HL-60/S4 treated with retinoic acid at 250 ng/mL for 4 days and 3 days (cell line): Measurements from ENCODE around the gene COX10.
"Not testable (repeated sequence)": the region's sequence is repeated elsewhere in the genome, so short reads cannot be mapped to it uniquely, and the experiment has no call there.

Source experiments
- in situ Hi-C: fragments of 300-500 bp; cut with MboI; formaldehyde crosslinking; loops from 2 replicates; pipeline ENCODE4 v1.7.0; 2022; ENCODE audit warnings: low sequenced_read_pairs

The COX10 gene

DNA sequence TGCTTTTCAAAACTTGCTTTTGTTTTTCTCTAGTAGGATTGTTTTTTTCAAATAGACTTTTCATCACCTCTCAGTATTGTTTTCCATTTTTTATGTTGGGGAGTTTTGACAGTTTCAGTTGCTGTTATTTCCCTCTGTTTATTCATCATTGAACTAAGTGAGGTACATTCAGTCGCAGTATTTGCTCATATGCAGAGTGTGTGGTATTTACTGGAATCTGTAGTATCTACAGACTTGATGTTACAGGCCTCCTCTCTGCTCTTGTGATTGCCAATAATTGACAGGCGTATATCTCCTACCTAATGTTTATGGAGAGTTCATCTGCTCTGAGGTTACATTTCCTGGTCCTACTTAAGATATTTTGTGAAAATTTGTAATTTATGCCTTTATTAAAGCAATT is 49.6 kb downstream of the COX10 start:
- in situ Hi-C loops, result no loop called here

DNA sequence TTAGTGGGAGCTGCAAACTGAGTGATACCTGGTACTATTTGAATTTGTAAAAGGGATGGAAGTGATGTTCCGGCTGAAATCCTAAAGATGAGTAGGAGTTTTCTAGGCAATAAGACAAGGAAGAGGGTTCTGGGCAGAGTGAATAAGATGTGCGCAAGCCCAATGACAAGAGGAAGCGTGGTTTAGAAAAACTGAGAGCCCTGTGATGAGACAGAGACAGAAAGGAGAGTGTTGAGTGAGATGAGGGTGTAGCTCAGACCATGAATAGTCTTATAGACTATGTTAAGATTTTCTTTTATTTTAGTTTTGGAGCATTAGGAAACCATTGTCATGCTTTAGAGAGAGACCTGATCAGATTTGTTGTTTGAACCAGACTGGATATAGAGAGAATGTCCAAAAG is 50.2 kb downstream of the COX10 start:
- in situ Hi-C loops, result no loop called here

DNA sequence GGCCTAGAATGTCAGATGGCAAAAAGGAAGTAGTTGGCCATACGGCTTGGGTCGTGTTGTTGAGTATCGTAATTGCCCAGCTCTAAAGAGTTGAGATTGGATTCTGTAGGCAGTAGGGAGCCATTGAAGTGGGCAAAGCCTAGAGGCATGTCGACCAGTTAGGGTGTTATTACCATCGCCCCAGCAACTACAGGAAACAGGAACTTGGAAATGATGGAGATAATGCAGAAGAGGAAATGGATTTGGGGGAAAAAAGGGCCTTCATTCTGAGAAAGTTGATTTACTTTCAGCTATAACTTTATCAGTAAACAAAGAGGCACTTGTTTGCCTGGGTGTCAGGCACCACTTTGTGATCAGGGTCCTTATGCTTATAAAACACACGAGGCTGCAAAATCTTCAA is 52.6 kb downstream of the COX10 start:
- in situ Hi-C loops, result no loop called here

DNA sequence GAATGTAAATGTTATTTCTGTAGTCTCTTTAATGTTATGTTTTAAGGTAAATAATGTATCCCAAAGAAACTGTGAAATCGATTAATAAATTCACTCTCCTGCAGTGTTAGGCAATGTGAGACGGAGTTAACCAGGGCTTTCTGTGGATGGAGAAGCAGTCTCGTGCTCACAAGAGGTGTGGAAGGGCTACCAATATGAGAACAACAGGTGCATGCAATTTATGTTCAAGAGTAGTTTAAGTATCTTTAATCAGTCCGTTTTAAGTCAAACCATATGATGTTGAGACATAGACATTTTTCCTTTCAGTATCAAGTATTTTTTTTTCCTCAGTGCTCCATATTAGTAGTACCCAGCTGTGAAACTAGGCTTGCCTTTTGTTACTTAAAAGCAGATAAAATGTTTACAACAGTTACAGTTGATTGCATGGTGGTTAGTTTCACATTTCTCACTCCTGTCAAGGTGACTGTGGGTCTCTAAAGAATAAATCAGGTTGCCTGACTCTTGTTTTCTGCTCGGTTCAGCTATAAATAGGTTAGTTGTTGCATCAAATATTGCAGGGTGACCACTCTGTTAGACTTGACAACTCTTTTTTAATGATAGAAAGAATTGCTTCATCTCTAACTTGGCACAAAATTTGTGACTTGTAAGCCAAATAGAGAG is 54.4 kb downstream of the COX10 start:
- in situ Hi-C loops, result no loop called here

DNA sequence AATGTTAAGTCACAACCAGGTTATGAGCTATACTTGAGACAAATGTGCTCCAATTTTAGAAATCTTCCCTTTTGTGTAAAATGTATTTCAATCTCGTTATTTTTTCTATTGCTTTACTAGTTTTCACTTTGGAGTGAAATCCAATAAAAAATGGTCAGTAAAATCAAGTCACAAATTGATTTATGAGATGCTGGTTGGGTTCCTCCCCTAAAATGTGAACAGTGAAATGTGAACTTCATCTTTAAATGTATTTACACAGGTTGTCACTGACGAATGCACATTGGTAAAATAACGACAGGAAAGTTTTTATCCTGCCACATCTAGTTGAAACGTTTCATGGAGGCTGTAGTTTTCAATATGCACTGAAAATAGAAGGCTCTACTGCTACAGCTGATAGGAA is 55.5 kb downstream of the COX10 start:
- in situ Hi-C loops, result no loop called here

DNA sequence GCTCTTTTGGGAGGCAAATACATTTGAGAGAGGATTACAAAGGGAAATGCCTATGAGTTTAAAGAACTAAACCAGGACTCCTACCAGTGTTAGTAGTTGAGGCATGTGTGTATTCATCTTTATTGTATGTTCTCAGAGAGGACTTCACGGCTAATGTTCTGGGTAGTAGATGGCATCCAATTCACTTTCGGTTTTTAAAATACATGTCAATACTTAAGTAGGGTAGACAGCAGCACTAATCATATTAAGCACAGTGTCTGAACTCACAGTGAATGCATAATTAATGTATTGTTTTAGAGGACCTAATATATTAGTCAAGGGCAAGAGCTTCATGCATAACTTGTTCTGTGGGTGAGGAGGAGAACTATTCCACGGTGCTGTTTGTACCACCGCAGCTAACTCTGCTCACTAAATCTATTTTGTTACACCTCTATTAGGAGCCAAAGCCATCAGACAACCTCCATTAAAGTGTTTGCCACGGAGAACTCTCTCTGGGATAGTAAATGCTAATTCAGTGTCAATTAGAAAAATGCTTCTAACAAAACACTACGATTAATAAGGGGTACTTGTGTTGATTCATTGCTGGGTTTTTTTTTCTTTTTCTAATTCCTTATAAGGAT is 56.3 kb downstream of the COX10 start:
- in situ Hi-C loops, result no loop called here

DNA sequence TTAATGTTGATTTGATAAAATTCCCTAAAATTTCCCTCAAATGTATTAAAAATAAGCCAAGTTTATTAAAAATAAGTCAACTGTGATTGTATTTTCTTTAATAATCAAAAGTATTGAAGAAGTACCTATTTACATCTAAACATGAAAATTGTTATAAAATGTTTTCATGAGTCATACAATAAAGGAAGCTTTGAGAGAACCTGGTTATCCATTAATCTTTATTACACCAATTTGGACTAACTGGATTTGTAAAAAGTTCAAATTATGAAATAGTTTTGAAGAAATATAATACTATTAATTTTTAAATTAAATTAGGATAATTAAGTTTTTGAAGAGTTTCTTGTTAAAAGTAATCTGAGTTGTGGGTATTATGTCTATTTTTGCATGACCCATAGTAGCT is 63.8 kb downstream of the COX10 start:
- in situ Hi-C loops, result no loop called here

DNA sequence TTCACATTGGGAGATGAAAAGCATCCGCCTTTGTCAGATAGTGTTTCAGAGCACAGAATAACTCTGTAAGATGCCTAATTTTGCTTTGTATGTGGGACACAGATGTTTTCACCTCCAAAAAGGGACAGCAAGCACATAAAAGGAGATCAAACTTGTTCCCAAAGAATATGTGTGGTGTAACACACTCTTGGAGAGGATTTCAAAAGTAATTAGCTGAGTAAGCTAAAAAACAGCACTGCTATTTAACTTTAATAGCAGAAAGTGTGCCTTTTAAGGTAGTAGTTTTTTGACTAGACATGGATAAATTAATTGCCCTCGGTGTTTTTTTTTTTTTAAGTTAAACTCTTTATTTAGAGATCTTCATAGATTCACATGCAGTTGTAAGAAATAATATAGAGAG is 65.2 kb downstream of the COX10 start:
- in situ Hi-C loops, result no loop called here

DNA sequence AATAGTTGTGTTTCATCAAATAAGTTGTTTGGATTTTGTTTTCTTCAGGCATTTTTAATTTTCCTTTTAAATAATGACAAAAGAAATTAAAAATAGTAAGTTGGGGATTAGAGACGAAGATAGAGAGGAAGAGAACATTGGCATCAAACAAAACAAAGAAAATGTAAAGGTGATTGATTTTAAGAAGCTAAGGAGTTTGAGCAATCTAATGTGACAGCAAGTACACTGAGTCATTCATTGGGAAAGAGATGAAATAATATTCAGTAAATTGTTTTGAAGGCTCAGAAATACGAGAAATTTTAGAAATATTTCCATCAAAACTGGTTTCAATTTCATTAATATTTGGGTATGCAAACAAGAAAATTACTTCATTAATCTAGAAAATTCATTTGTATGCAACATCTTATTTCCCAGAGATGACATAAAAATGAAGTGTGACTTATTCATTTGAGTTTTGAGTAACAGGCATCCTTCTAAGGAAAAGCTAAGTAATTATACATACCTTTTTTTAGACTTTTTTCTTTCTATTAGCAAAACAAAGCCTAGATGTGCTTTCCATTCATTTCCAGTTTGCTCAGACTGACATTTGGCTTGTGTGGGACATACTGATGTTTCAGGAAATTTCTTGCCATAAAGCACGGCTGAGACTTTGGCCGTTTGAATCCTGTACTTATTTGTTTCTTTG is 66.7 kb downstream of the COX10 start:
- in situ Hi-C loops, result no loop called here

DNA sequence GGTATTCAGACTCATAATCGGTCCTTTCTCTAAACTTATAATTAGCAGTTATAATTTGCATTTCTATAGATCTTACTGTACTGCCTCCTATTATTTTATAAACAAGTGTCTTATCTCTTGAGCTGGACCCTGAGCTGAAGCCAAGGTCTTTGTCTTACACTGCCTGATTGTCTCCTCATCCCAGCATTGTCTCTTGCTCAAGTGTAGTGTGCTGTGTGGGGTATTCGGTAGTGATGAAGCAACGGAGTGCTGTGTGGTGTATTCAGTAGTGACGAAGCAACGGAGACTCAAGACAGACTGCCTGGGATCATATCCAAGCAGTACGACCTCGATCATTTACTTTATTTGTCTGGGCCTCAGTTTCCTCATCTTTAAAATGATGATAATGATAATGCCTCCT is 69.3 kb downstream of the COX10 start:
- in situ Hi-C loops, result no loop called here

DNA sequence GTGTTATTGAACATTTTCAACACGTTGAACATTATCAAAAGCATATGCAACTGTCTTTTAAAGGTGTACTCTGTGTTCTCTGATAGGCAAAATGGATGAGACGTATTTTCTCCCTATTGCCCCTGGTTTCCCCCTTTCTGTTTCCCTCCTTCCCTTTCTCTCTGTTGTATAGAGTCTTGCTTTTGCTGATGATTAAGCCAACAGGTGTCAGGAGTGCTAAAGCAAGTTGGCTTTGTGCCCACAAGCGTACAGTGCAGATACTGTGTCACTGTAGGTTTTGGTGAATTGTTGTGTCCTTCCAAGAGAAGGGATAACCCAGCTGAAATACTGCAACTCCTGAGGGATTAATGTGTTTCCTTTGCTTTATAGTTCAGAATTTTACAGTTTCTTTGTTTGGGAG is 74.4 kb downstream of the COX10 start:
- in situ Hi-C loops, result no loop called here

DNA sequence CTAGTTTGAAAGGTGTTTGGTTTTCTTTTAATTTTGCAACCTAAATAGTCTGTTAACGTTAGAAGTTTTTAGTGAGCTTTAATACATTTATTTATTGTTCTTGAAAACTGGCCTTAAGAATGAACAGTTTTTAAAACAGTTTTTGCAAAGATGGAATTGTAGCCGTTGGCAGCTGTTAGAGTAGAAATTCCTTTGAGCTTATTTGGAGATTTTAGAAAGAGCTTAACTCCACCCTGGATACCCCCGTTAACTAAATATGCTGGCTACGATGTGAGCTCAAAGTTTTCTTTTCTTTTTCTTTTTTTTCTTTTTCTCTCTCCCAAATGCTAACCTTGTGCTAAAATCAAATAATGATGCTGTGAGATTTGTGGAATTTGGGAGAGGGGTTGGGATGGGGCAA is 75.2 kb downstream of the COX10 start:
- in situ Hi-C loops, result no loop called here

DNA sequence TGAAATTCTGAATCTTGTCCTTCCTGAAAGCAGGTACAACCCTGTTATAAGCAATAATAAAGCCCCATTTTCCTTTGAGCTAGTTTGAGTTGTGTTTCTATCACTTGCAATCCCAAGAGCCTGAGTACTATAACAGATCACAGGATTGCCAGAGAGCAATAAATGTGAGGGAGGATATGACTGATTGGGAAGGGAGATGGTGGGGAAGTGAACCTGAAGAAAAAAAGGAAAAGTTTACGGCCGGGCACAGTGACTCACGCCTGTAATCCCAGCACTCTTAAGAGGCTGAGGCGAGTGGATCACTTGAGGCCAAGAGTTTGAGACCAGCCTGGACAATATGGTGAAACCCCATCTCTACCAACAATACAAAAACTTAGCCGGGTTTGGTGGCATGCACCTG is 80.4 kb downstream of the COX10 start:
- in situ Hi-C loops, result no loop called here

DNA sequence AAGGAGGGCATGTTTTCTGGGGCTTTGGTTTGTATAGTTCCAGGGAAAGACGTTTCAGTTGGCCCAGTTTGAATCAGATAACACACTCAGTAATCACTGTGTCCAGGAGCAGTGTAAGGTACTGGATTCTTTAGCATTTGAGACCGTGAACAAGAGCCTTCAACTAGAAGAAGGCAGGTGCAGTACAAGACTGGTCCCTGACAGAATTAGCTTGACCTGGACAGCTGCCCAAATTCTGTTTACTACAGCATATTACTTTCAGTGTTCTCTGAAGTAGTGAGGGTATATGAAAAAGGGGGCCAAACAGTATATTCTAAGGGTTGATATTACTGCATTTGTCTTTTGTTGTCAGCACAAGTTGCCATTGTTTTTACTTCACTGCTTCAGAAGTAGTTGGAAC is 81.3 kb downstream of the COX10 start:
- in situ Hi-C loops, result no loop called here

DNA sequence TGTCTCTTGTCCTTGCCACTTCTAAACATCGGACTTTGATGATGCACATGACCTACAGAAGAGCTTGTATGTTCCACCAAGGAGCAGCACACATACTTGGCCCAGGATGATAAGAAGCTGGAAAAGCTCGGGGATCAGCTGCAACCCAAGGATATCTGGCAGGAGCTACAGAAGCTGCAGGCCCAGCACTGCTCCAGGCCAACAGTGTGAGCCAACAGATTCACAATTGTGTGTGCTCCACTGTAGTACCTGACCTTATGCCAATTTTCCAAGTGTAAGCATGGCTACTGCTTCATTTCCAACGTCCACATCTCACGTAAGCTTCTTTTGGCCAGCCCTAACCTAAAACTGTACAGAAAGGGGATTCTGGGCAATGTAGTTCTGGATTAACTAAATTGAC is 83.4 kb downstream of the COX10 start:
- in situ Hi-C loops, result no loop called here

DNA sequence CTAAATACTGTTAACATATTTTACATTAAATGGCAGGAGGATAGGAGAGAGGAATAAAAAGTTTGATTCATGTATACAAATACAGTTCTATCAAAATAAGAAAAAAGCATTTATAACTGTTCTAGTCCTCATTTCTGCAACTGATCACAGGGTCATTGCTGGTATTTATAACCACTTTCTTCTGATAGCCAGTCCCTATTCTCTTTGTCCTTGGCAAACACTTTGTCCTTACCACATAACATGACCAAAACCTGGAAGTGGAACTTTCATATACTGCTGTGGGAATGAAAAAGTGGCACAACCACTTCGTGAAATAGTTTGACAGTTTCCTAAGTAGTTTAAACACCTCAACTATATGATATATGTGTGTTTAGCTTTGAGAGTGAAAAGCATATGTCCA is 84.1 kb downstream of the COX10 start:
- in situ Hi-C loops, result no loop called here

DNA sequence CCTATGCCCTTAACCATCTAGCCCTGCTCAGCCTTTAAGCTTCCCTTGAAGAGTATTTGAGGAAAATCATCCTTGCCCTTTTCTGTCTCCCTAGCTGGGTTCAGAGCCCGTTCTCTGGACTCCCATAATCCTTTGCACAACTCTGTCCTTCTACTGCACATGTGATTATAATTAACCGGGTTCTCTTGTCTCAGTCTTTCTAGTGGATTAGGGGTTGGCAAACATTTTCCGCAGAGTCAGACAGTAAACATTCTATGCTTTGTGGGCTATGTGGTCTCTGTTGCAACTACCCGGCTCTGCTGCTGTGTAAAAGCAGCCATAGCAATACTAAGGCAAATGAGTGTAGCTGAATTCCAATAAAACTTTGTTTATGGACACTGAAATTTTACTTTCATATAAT is 87.4 kb downstream of the COX10 start:
- in situ Hi-C loops, result no loop called here

DNA sequence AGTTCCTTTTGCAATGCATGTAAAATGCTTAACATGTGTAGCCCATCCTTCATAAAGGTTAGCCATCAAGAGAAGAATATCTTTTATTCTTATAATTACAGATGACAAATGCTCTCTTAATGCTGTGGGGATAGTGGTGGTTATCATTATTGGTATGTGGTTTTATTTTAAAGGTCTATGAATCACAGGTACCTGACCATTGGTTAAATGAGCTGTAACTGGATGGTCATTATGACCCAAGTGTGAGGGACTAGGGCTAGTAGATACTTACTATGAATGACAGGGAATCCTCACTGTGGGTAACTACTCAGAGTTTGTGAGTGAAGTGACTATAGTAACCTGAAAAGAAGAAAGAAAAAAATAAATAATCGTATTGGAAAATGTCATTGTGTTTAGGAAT is 88.5 kb downstream of the COX10 start:
- in situ Hi-C loops, result no loop called here

DNA sequence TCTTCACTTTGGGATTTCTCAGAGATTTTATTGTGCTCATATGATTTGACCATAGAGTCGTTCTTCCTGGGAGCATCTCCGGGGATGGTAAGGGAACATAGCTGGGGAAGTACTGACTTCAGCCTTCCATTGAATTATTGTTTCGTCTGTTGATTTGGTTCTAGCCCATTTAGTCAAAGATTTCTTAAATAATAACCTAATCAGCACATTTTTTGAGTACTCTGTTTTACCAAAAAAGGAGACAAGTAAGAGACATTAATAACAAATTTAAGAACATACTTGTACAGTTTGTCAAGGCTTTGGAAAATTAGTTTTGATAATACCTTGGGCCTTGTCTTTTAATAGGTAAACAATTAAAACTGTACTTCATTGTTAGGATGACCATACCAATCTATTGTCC is 89.4 kb downstream of the COX10 start:
- in situ Hi-C loops, result no loop called here

DNA sequence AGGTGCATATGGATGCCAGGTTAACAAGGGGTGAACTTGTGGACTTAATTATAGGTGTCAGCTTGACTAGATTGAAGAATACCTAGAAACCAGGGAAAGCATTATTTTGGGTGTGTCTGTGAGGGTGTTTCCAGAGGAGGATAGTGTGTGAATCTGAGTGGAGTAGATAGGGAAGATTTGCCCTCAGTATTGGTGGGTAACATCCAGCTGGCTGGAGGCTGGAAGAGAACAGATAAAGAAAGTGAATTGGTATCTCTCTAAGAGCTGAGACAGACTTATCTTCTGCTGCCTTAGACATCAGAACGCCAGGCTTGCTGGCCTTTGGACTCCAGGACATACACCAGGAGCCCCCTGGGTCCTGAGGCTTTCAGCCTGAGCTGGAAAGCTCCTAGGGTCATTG is 92.1 kb downstream of the COX10 start:
- in situ Hi-C loops, result no loop called here

DNA sequence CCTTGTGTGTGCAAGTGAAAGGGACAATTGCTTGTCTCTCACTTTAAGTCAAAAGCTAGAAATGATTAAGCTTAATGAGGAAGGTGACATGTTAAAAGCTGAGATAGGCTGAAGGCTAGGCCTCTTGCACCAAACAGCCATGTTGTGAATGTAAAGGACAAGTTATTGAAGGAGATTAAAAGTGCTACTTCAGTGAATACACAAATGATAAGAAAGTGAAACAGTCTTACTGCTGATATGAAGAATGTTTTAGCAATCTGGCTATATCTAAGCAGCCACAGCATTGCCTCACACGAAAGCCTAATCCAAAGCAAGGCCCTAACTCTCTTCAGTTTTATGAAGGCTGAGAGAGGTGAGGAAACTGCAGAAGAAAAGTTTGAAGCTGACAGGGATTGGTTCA is 96.3 kb downstream of the COX10 start:
- in situ Hi-C loops, result no loop called here

DNA sequence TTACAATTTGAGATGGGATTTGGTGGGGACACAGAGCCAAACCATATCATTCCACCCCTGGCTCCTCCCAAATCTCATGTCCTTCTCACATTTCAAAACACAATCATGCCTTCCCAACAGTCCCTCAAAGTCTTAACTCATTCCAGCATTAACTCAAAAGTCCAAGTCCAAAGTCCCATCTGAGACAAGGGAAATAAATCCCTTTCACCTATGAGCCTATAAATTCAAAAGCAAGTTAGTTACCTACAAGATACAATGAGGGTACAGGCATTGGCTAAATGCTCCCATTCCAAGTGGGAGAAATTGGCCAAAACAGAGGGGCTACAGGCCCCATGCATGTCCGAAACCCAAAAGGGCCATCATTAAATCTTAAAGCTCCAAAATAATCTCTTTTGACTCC is 98.5 kb downstream of the COX10 start:
- in situ Hi-C loops, result not testable (repeated sequence)

DNA sequence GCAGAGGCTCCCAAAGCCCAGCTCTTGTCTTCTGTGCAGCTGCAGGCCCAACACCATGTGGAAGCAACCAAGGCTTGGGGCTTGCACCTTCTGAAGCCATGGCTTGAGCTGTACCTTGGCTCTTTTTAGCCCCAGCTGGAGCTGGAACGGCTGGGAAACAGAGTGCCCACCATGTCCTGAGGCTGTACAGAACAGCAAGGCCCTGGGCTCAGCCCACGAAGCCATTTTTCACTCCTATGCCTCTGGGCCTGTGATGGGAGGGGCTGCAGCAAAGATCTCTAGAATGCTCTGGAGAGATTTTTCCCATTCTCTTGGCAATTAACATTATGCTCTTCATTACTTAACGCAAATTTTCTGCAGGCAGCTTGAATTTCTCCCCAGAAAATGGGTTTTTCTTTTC is 99.3 kb downstream of the COX10 start:
- in situ Hi-C loops, result no loop called here
